ENCODE results near the gene KAZN.

DNA sequence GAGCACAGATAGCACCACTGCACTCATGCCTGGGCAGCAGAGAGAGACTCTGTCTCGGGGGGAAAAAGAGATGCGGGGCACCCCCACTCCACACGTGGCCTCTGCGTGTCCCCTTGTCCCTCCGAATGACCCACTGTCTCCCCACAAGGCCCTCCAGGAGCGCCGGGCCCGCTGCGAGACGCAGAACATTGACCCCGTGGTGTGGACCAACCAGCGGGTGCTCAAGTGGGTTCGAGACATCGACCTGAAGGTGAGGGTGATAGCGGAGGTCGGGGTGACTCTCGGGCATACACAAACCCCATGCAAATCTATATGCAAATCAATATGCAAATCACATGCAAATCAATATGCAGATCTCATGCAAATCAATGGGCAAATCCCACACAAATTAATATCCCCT, 504.7 kb downstream of the KAZN start:
- TF ChIP-seq, protein P1, sequence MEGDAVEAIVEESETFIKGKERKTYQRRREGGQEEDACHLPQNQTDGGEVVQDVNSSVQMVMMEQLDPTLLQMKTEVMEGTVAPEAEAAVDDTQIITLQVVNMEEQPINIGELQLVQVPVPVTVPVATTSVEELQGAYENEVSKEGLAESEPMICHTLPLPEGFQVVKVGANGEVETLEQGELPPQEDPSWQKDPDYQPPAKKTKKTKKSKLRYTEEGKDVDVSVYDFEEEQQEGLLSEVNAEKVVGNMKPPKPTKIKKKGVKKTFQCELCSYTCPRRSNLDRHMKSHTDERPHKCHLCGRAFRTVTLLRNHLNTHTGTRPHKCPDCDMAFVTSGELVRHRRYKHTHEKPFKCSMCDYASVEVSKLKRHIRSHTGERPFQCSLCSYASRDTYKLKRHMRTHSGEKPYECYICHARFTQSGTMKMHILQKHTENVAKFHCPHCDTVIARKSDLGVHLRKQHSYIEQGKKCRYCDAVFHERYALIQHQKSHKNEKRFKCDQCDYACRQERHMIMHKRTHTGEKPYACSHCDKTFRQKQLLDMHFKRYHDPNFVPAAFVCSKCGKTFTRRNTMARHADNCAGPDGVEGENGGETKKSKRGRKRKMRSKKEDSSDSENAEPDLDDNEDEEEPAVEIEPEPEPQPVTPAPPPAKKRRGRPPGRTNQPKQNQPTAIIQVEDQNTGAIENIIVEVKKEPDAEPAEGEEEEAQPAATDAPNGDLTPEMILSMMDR (conservative IDR thresholded peaks at IDR 0.05 in 1 of 2, IDR thresholded peaks at IDR 0.05 in 1 of 2; ENCODE audit: low read depth in 1 of 2, low read length in 2 of 2), result no peak
- TF ChIP-seq EZH2 (IDR thresholded peaks at IDR 0.05; ENCODE audit: low read length, missing control alignments), result no peak

Measured in fibroblast of lung (primary cell).